Osteocyte (in vitro differentiated cells): ENCODE results near the gene MTMR11. TPM values are rescaled to one million over a fixed set of nuclear protein-coding genes. Genes with fewer than 3 reads are reported as not detected.
A peak's percentile ranks its signal among the peaks of the same experiment; 100 is the strongest.

Source experiments
- DNase-seq: peaks from one replicate; pipeline ENCODE4 v3.0.0; 2021; ENCODE audit warnings: mixed read lengths; ENCODE audit not compliant: unreplicated experiment; ENCODE audit errors: extremely low spot score
- H3K27ac Mint-ChIP-seq: one replicate; pipeline ENCODE4 v1.8.0; 2021; ENCODE audit warnings: mild to moderate bottlenecking, mixed read lengths; ENCODE audit not compliant: unreplicated experiment
- H3K27me3 Mint-ChIP-seq: one replicate; pipeline ENCODE4 v1.8.0; 2021; ENCODE audit warnings: mixed read lengths; ENCODE audit not compliant: unreplicated experiment
- H3K36me3 Mint-ChIP-seq: one replicate; pipeline ENCODE4 v1.8.0; 2021; ENCODE audit warnings: mixed read lengths; ENCODE audit not compliant: unreplicated experiment
- H3K4me1 Mint-ChIP-seq: one replicate; pipeline ENCODE4 v1.8.0; 2021; ENCODE audit warnings: mixed read lengths; ENCODE audit not compliant: unreplicated experiment
- H3K4me3 Mint-ChIP-seq: one replicate; pipeline ENCODE4 v1.8.0; 2021; ENCODE audit warnings: mild to moderate bottlenecking, moderate library complexity, mixed read lengths; ENCODE audit not compliant: unreplicated experiment
- H3K9me3 Mint-ChIP-seq: one replicate; pipeline ENCODE4 v1.8.0; 2021; ENCODE audit warnings: mixed read lengths; ENCODE audit not compliant: unreplicated experiment
- CTCF ChIP-seq: fragments of 200-600 bp; sonication (generic); IDR thresholded peaks from 2 replicates; pipeline ENCODE4 v1.5.0; 2021; ENCODE audit warnings: antibody characterized with exemption, mild to moderate bottlenecking, moderate library complexity
- long read RNA-seq: library from polyadenylated mRNA; unstranded; transcript quantifications from one replicate; pipeline ENCODE4 v2.0.0, GENCODE V29; 2021
- total RNA-seq: library from RNA; stranded (reverse); gene quantifications from 2 replicates; pipeline ENCODE4 v1.2.1, GENCODE V29; 2021

The MTMR11 gene
- 13.5 and 14.8 TPM in 2 replicates for total RNA-seq
- long read RNA-seq, transcript MTMR11-202 (17 exons, 2,827 nt) = major isoform, 14 of 37 reads
- long read RNA-seq, partial matches to known transcripts = 12 of 37 reads
- long read RNA-seq, other reads (novel, unspliced or antisense) = 11 of 37 reads

- H3K4me3 Mint-ChIP-seq = peak within 1 kb of the TSS; percentile 86
- H3K9me3 Mint-ChIP-seq = no peaks in the 10 kb centered on the region
- no peak for DNase-seq
- H3K36me3 Mint-ChIP-seq = peaks cover 12% of the 10 kb centered on the region
- peak within 1 kb of the TSS; percentile 71 for H3K27ac Mint-ChIP-seq
- TF ChIP-seq CTCF = no peak
- H3K4me1 Mint-ChIP-seq = peaks cover 51% of the 10 kb centered on the region
- no peaks in the 10 kb centered on the region for H3K27me3 Mint-ChIP-seq
These were observed at the start of gene MTMR11 for GRCh38 chr1:149936170-149936991. Gene MTMR11, minus strand, starts transcription at chr1:149936879. Its CDS starts 232 bp downstream, at chr1:149936647.

- H3K4me3 Mint-ChIP-seq = no peak overlapping the region
These were observed 43.4 kb upstream of the MTMR11 start for GRCh38 chr1:149979972-149980540.

GRCh38 chr1:149979245-149979971, 42.7 kb upstream of the MTMR11 start:
- H3K9me3 Mint-ChIP-seq = no peaks in the 10 kb centered on the region
- peaks cover 24% of the 10 kb centered on the region for H3K4me1 Mint-ChIP-seq
- no peak for TF ChIP-seq CTCF
- H3K27me3 Mint-ChIP-seq = no peaks in the 10 kb centered on the region
- no peak overlapping the region for H3K27ac Mint-ChIP-seq
- H3K4me3 Mint-ChIP-seq = no peak overlapping the region
- peaks cover 17% of the 10 kb centered on the region for H3K36me3 Mint-ChIP-seq
- DNase-seq = no peak

More at GRCh38 chr1:149979972-149980540, 43.4 kb upstream of the MTMR11 start:
- Mint-ChIP-seq H3K27ac (no peak overlapping the region), H3K9me3 (no peaks in the 10 kb centered on the region), H3K4me1 (peaks cover 24% of the 10 kb centered on the region), H3K27me3 (no peaks in the 10 kb centered on the region), H3K36me3 (peaks cover 15% of the 10 kb centered on the region)
- no peak for TF ChIP-seq CTCF
- DNase-seq = no peak

GRCh38 chr1:149978547-149979023, 41.9 kb upstream of the MTMR11 start:
- peak overlapping the region; percentile 8 for H3K27ac Mint-ChIP-seq
- H3K27me3 Mint-ChIP-seq = no peaks in the 10 kb centered on the region
- H3K4me3 Mint-ChIP-seq = no peak overlapping the region
- no peak for DNase-seq
- H3K36me3 Mint-ChIP-seq = peaks cover 21% of the 10 kb centered on the region
- H3K4me1 Mint-ChIP-seq = peaks cover 24% of the 10 kb centered on the region
- H3K9me3 Mint-ChIP-seq = no peaks in the 10 kb centered on the region
- TF ChIP-seq CTCF = no peak
